ENCODE measurements around the gene STXBP1.
A peak's percentile ranks its signal among the peaks of the same experiment; 100 is the strongest.

The STXBP1 gene

DNA sequence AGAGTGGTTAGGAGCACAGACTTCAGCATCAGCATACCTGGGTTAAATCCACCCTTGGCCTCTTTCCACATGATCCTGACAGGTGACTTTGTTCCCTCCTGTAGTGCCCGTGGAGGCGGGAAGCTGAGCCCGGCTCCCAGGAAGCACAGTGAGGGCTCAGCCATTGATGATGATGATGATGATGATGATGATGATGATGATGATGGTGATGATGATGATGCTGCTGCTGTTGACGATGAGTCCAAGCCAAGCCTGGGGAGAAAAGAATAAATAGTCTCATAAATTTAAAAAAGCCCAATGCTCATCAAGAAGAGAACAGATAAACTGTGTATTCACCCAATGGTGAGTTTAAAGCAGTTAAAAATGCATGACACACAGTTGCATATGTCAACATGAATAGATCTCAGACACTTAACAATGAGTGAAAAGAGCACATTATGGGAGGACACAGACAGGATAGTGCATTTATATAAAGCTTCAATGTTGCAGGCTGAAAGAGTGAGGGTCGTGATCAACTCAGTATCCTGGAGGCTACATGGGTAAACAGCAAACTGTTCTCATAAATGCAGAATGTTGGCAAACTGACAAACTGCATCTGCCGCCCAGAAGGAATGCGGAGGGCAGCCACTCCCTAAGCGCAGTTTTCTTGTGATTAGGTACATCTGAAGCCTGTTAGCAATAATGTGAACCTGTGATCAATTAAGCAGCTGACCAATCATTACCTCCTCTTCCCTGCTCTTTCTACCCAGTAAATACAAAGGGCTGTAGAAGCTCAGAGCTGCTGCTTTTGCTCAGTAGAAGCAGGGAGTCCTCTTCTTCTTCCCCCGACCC, 83.0 kb downstream of the STXBP1 start:
- no peak for DNase-seq

DNA sequence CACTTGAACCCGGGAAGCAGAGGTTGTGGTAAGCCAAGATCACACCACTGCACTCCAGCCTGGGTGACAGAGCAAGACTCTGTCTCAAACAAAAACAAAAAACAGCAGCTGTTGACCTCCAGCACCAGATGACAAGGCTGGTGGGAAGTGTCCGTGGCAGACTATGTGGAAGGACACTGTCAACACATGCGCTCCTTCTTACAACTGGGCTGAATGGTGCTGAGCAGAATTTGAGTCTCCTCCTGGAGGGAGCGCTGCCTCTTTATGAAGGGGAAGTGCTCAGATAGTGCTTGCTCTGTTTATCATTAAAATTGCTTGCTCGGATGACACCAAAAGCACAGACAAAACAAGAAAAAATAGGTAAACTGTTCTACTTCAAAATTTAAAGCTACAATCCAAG, 85.5 kb downstream of the STXBP1 start:
- DNase-seq: no peak

DNA sequence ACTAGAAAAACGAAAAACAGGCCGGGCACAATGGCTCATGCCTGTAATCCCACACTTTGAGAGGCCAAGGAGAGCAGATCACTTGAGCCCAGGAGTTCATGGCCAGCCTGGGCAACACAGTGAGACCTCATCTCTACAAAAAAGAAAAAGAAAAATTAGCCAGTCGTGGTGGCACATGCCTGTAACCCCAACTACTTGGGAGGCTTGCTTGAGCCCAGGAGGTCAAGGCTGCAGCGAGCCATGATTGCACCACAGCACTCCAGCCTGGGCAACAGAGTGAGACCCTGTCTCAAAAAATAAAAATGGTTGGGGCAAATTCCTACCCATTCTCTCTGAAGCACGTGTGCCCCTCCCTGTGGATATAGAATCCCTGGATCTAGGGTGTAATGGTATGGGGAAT, 86.3 kb downstream of the STXBP1 start:
- no peak for DNase-seq

DNA sequence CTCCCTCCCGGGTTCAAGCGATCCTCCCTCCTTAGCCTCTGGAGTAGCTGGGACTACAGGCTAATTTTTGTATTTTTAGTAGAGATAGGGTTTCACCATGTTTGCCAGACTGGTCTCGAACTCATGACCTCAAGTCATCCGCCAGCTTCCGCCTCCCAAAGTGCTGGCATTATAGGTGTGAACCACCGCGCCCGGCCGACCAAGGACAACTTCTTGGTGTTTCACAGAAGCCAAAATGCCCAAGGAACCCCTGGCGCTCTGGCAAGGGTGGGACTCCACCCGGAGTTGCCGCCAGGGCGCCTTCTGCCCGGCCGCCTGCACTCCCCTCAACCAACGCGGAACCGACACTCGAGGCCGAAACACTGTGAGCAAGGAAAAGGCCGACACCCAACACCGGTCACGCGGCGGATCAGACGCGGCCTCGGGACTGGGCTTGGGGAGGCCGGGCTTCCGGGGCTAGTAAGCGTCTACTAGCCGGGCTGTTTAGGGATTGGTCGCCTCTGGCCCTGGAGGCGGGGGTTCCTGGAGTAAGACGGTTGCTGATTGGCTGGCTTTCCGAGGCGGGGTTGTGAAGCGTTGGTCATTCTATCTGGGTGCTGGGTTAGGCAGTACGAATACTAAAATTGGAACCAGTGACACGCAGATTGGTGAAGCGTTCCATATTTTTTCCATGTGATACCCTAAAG, 87.1 kb downstream of the STXBP1 start:
- DNase-seq: no peak

DNA sequence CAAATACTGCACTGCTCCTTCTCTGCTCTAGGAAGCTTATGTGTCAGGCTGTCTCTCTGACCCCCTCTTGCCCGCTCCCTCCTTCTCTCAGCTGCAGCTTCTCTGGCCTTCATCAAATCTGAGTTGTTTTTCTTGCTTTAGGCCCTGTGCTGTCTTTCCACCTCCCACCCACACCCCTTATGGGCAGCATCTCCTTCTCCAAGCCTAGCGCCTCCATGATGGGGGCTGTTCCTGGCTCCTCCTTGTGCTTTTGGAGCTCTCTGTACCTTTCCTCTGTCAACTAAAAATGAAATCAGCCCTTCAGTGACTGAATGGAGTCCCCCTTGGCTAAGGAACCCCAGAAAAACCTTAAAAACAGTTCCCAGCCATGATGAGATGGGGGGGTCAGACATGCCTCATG, 88.1 kb downstream of the STXBP1 start:
- no peak for DNase-seq

DNA sequence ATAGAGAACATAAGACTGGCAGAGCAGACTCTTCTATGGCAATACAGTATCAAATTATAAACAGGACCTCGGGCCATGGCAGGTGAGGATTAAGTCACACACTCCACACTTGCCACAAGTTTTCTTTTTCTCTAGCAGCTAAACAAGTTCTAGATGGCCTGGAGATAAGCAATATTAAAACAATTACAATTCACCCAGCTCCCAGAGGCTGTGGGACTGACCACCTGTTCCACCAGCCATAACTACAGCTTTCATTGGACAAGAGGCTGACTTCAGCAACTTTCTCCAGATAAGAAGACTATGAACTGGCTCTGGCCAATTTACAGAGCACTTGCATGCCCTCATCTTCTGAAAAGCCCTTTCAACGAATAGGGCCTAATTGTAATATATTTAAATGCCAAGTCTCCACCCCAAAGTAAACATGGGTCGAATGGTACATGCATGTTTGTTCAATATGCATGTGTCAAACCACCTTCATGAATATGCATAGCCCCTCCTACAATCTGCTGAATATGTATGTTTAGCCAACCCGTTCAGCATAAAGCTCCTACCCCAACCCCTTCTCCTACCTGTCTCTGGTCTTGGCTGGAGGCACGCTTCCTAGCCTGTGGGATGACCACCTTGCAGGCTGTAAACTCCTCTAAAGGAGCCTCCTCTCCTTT, 88.6 kb downstream of the STXBP1 start:
- no peak for DNase-seq

DNA sequence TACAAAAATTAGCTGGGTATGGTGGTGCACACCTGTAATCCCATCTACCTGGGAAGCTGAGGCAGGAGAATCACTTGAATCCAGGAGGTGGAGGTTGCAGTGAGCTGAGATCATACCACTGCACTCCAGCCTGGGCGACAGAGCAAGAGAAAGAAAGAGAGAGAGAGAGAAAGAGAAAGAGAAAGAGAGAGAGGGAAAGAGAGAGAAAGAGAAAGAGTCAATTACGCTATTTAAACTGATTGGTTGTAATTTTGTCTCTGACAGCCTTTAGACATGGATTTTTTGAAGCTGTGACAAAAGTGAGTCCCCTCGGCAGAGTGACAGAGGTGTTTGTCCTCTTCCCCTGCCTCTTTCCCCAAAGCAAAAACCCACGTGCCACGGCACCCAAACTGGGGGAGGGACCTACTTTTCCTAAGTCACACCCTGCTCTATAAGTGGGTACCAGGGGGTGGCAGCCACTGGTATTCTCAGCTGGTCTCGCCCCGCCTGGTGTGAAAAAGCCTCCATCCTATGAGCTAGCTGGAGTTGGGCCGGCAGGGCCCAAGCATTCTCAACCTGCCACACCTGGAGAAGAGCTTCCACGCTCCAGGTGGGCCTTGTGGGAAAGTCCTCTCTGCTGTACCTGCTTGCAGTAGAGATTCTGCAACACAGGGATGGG, 91.3 kb downstream of the STXBP1 start:
- no peak for DNase-seq

DNA sequence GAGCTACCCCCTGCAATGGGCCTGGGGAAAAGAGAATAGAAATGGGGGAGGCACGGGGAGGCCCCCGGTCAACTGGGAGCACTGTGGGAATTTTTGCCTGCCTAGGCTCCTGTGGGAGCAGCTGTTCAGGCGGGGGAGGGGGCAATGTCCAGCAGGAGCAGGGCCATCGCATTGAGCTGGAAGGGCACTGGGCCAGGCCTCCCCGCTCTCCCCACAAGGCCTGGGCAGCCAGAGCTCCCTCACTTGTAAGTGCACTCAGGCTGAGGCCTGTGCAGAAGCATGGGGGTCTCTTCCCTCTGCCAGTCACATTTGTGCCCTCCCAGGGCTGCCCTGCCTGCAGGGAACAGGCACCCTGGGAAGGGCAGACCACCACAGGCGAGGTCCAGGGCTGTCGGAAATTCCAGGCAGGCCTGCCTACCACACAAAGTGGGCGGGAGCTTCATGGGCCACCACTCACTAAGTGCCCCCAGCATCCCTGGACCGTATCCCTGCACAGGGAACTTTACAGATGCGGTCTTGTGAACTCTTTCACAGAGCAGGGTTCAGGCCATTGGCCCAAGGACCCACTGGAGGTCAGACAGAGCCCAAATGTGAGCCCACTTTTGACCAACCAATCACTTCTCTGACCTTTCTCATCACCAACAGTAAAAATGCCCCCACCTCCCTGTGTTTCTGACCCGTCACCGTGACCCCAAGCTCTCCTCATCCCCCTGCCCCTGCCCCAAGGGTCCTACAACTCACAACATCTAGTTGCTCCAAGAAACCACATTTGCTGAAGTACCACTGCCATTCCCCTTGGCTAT, 93.7 kb downstream of the STXBP1 start:
- DNase-seq: no peak

DNA sequence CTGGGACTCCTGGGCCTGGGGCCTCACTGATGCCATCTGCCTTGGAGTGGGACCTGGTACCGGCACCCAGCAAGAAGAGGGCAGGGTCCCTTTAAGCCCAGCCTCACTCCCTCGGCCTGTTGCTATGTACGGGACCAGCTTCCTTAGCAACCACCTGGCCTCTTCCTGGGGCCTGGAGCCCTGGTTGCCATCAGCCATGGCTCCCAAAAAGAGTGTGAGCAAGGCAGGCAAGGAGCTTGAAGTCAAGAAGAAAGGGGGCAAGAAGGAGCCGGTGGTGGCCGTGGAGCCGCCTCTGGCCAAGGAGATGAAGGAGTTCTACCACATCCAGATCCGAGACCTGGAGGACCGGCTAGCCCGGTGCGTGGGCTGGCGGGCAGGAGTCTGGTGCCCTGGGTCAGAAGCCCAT, 94.8 kb downstream of the STXBP1 start, which contains the start of gene CFAP157:
TSS of gene CFAP157 (plus strand) at position 153 of the 406 bp plus-strand sequence. CDS start at position 197, 44 bp downstream.
- DNase-seq: no peak

DNA sequence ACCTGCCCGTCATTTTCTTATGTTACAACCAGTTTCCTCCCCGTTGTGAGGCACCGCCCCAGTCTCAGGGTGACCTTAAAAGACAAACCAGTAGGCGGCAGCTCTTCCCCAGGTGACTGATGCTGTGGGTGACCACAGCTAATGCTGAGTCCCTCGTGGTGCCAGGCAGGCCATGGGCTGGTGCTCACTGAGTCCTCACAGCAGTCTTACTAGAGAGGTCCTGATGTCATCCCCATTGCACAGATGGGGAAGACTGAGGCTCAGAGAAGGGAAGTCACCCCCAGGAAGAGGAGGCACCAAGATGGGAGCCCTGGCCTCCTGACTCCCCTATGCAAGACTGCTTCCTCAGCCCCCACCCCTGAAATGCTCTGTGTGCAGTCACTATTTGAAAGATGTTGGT, 95.7 kb downstream of the STXBP1 start:
- DNase-seq: no peak

DNA sequence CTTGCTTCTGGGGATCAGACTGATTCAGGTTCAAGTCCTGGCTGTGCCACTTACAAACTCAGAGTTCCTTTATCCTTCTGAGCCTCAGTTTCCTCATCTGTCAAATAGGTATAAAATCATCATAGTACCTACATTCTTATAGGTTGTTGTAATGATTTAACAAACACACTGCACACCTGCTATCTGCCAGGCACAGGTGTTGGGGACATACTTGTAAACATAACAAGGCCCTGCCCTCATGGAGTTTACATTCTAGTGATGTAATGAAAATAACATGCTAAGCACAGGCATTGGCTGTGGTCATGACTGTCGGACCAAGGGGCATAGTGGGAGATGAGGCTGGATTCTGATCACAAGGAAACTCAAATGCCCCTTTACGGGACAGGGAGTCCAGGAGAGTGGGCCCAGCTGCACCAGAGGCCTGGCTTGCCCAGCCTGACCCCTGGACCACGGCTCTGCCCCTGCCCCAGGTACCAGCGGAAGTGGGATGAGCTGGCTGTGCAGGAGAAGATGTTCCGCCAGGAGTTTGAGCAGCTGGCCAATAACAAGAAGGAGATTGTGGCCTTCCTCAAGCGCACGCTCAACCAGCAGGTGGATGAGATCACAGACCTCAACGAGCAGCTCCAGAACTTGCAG, 97.0 kb downstream of the STXBP1 start:
- DNase-seq: no peak

DNA sequence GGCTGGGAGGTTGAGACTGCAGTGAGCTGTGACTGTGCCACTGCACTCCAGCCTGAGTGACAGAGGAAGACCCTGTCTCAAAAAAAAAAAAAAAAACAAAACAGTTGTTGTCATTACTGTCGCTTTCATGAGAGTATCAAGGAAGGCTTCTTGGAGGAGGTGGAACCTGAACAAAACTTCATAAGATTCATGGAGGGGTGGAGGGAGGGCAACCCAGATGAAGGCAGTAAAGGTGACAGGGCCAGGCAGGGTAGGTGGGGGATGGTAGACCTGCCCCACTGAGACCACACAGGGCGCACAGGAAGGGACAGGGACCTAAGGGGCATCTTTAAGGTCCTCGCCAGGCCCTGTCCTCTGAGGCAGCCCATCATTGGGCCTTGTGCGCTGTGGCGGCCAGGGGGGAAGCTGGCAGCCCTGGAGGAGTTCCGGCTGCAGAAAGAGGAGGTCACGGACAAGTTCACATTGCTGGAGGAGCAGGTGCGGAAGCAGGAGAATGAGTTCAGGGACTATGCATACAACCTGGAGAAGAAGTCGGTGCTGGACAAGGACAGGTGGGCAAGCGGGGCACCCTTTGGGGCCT, 98.2 kb downstream of the STXBP1 start:
- DNase-seq: no peak

DNA sequence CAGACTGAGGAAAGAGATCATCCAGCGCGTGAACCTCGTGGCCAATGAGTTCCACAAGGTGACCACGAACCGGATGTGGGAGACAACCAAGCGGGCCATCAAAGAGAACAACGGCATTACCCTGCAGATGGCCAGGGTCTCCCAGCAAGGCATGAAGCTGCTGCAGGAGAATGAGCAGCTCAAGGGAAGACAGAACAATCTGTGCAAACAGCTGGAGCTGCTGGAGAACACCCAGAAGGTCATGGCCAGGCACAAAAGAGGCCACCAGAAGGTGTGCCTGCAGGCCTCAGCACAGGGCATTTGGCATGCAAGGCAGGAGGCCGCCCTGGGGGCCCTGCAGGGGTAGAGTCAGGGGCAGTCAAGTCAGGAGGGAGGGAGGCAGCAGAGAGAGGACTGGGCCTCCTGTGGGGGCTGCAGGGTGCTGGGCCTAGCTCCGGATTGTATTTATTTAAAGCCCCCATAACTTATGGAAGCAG, 99.2 kb downstream of the STXBP1 start:
- no peak for DNase-seq

DNA sequence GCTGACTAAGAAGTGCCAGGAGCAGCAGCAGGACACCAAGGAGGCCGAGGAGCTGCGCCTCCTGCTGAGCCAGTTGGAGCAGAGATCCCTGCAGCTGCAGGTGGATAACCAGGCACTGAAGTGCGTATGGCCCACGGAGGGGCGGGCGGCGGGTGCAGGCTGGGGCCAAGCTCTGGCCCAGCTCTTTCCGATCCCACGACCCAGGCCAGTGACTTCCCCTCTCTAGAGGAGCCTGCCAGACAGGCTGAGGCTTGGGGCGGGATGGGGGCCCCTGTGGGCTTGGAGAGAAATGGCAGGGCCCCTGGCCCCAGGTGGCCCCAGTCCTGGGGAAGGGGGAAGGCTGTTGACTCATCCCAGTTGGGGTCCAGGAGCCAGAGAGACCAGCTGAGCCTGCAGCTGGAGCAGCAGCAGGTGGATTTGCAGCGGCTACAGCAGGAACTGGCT, 99.8 kb downstream of the STXBP1 start:
- no peak for DNase-seq

DNA sequence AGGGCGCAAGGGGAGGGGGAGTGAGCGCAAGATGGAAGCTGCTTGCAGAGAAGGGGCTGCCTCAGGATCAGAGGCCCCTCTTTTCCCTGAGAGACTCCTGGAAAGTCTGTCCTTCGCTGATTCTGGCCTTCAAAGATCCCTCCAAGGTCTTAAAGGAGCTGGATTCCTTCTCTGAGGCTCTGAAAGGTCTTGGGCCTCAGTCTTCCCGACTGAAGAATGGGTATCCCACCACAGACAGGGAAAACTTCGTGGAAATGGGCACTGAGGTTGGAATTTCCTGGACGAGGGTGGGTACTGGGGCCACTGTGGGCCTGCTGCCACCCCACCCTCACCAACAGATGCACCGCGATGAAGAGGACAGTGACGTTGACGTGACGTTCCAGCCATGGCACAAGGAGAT, 100.3 kb downstream of the STXBP1 start:
- no peak for DNase-seq

DNA sequence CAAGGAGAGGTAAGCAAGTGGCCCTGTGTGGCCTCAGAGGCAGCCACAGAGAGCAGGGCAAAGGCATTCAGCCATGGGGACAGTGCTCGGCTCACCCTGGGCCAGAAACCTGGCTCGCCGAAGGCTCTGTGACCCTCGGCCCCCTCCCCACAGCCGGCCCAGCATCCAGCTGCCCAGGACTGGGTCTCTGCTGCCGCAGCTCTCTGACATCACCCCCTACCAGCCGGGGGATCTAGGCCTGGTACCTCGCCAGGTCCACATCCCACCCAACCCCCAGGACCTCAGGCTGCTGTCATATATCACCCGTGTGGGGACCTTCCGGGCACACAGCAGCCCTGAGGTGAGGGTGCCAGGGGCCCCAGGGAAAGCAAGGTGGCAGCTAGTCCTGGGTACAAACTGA, 100.8 kb downstream of the STXBP1 start:
- no peak for DNase-seq

DNA sequence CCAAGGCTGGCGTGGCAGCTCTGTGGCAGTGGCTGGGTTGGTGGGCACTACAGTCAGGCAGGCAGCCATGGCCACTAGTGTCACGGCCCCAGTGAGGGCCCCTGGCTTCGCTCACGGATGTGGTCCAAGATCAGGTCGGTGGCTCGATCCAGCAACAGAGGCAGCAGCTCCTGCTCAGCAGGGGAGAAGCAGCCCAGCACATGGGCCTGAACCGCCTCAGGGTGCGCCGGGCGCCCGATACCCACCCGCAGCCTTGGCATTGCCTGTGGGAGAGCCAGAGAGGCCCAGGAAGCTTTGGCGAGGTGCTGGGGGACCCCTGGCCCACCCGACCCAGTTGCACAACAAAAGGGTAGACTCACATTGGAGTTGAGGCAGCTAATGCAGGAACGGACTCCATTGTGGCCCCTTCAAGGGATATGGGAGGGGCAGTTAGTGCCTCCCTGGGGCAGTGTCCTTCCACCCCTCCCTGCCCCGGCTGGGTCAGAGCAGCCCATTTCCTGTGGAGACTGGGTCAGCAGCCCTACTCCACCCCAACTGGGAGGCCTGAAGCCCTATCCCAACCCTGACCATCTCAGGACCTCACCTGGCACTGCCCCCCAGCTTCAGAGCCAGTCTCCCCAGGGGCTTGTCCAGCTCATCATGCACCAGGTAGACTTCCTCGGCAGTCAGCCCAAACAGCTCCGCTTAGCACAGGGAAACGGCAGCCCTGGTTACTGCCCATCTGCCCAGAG, 102.1 kb downstream of the STXBP1 start:
- DNase-seq: no peak

DNA sequence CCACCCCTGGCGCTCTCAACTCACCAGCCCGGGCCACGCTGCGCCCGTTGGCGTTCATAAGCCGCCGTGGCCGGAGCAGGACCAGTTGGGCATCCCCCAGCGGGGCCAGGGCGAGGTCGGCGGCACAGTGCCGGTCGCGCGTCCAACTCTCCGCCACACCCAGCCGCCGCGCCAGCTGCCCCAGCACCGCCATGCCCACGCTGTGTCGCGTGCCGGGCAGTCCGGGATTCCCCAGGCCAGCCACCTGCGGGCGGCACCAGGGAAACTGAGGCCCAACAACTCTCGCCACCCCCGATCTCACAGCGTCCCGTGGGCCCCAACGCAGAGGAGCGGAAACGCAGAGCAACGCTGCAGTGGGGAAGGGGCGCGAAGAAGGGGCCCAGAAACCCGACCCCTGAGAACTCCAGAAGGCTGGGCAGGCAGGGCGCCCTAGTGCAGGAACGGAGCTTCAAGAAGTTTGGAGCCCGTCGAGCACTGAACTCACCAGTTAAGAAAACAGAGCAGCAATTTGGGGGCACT, 102.9 kb downstream of the STXBP1 start:
- no peak for DNase-seq

DNA sequence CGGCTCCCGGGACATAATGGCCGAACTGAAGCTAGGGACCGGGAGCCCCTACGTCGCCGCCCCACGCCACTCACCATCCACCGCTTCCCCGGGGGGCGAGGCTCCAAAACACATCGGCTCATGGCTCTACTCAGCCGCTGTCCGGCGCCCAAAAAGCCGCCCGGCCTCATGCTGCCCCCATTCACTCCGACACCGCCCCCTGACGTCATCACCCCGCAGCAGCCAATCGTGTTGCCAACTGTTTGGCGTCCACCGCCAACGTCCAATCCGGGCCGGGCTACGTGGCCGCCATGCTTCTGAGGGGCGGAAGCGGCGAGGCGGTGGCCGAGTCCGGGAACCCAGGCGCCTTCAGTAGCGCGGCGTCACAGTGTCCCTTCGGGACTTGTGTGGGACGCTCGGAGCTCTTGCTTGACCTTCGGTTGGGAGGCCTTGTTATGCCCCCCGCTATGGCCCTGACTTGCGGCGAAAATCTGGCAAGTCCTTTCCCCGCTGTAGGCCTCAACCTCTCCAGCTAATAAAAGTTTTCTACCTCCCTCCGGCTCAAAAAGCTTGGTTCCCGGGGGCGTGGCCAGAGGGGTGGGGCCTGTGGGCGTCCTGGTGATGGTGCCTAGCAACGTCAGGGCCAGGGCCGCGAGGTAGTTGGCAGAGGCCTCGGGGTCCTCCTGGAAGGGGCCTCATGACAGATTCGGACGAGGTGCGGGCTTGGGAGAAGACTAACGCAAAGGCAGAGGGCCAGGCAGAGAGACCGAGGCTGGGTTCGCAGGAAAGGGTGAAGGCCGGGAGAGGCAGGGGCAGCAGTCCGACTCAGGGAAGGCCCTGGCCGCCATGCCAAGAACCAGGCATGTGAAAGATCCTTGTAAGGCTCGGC, 103.6 kb downstream of the STXBP1 start, which contains the start of the genes PTRH1 and TTC16:
TSS of gene PTRH1 (minus strand) at position 194 of the 868 bp plus-strand sequence. CDS start at position 170, 24 bp downstream.
TSS of gene TTC16 (plus strand) at position 610 of the 868 bp plus-strand sequence. CDS start at position 677, 67 bp downstream.
- peak; percentile 84 for DNase-seq

Measured in NCI-H1105 (cell line).